ENCODE measurements around the gene BTBD19.
"Not testable (repeated sequence)": the region's sequence is repeated elsewhere in the genome, so short reads cannot be mapped to it uniquely, and the experiment has no call there.

BTBD19 gene

GRCh38 chr1:44808063-44808937 lies at the start of gene BTBD19:
TSS of gene BTBD19 (plus strand) at chr1:44808523. CDS start at chr1:44808821, 298 bp downstream.
- DNase-seq, result no peak

GRCh38 chr1:44759077-44759476 lies 49.2 kb upstream of the BTBD19 start:
- DNase-seq, result no peak

- DNase-seq, result no peak
These were observed 47.4 kb upstream of the BTBD19 start for GRCh38 chr1:44760876-44761275.

GRCh38 chr1:44766421-44766820 lies 41.9 kb upstream of the BTBD19 start:
- DNase-seq, result not testable (repeated sequence)

GRCh38 chr1:44775078-44775929 lies 33.0 kb upstream of the BTBD19 start, which contains the start of gene RPS8:
TSS of gene RPS8 (plus strand) at chr1:44775540. CDS start at chr1:44775597, 57 bp downstream.
- DNase-seq, result peak; percentile 84 to 88

GRCh38 chr1:44775930-44776729 lies 32.2 kb upstream of the BTBD19 start:
- DNase-seq, result peak in 1 of 2 experiments; percentile 16

GRCh38 chr1:44776730-44777068 lies 31.6 kb upstream of the BTBD19 start:
- no peak for DNase-seq

- DNase-seq, result no peak
These were observed 30.8 kb upstream of the BTBD19 start for GRCh38 chr1:44777547-44777946.

- DNase-seq, result peak; percentile 40 to 53
These were observed 30.2 kb upstream of the BTBD19 start for GRCh38 chr1:44777969-44778635.

GRCh38 chr1:44778705-44779576 lies 29.4 kb upstream of the BTBD19 start:
- no peak for DNase-seq

GRCh38 chr1:44780583-44781121 lies 27.7 kb upstream of the BTBD19 start:
- no peak for DNase-seq

GRCh38 chr1:44783697-44784093 lies 24.6 kb upstream of the BTBD19 start:
- no peak for DNase-seq

- no peak for DNase-seq
These were observed 24.0 kb upstream of the BTBD19 start for GRCh38 chr1:44784094-44785028.

- no peak for DNase-seq
These were observed 23.3 kb upstream of the BTBD19 start for GRCh38 chr1:44785029-44785380.

GRCh38 chr1:44785501-44786137 lies 22.7 kb upstream of the BTBD19 start:
- no peak for DNase-seq

- no peak for DNase-seq
These were observed 22.0 kb upstream of the BTBD19 start for GRCh38 chr1:44786138-44786840.

GRCh38 chr1:44786841-44787426 lies 21.4 kb upstream of the BTBD19 start:
- DNase-seq, result no peak

- no peak for DNase-seq
These were observed 20.8 kb upstream of the BTBD19 start for GRCh38 chr1:44787506-44787905.

Measured in AML-193 (cell line).